GM10266 (cell line): Measurements from ENCODE around the gene TLR5.
A peak's percentile ranks its signal among the peaks of the same experiment; 100 is the strongest.

Experiments used
- DNase-seq: peaks from one replicate; pipeline ENCODE4 v3.0.0; 2012; ENCODE audit errors: extremely low spot score
- CTCF ChIP-seq: IDR thresholded peaks from 2 replicates; pipeline ENCODE4 v1.5.1; 2012; ENCODE audit warnings: mild to moderate bottlenecking, low read depth; ENCODE audit not compliant: control insufficient read depth, insufficient read depth; ENCODE audit errors: missing control alignments

TLR5 gene

GRCh38 chr1:223142269-223142668 lies 779 bp downstream of the TLR5 start:
- no peak for DNase-seq
- no peak for TF ChIP-seq CTCF

GRCh38 chr1:223140611-223141405 lies 2.2 kb downstream of the TLR5 start:
- TF ChIP-seq CTCF = no peak
- no peak for DNase-seq

GRCh38 chr1:223137455-223138085 lies 5.5 kb downstream of the TLR5 start:
- TF ChIP-seq CTCF = no peak
- DNase-seq = no peak

GRCh38 chr1:223136086-223136485 lies 7.0 kb downstream of the TLR5 start:
- DNase-seq = no peak
- no peak for TF ChIP-seq CTCF

- TF ChIP-seq CTCF = no peak
- no peak for DNase-seq
These were observed 7.7 kb downstream of the TLR5 start for GRCh38 chr1:223135176-223135942.

DNA sequence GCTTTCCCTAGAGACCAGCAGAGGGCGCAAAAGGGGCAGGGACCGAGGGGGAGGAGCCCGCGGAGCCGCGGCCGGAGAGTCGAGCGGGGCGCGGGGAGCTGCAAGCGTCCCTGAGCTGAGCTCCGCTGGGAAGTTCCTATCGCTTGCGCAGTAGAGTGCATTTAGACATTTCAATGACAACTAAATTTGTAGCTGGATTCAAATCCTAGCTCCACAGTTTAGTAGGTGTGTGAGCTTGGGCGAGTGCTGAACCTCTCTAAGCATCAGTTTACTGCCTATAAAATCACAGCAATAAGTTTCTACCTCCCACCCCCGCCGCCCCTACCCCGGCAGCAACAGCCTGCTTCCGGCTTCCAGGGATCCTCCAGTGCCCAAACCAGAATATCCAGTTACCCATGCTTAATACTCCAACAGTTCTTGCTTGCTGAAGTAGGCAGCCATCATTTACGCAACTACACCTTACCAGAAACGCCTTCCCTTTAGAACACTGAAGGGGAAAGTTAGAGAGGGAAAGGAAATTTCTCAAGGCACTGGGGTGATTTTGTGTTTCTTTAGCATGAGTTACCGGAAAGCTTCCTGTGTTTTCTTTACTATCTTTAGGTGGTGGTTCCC lies 9.1 kb downstream of the TLR5 start:
- DNase-seq = peak; percentile 87
- TF ChIP-seq CTCF = peak; percentile 88
